Measurements from ENCODE around the gene ZNF44. TPM values are rescaled to one million over a fixed set of nuclear protein-coding genes. Genes with fewer than 3 reads are reported as not detected.
"Not testable (repeated sequence)": the region's sequence is repeated elsewhere in the genome, so short reads cannot be mapped to it uniquely, and the experiment has no call there.

The ZNF44 gene
- total RNA-seq, 1 experiment from 2014 or later: 14.1 TPM

- H3K4me3 ChIP-seq (ENCODE audit: low read length); H3K79me2 ChIP-seq (ENCODE audit: low read length); H3K9me2 ChIP-seq (replicated peaks; ENCODE audit: insufficient read depth, low read length); H3K4me1 ChIP-seq (ENCODE audit: low read length); H3K9me3 ChIP-seq (ENCODE audit: low read length); H2AFZ ChIP-seq (ENCODE audit: low read length); H4K20me1 ChIP-seq (ENCODE audit: insufficient read depth, low read depth, low read length); H3K9ac ChIP-seq (ENCODE audit: low read length); H3K4me2 ChIP-seq (ENCODE audit: low read depth, low read length, poor library complexity, severe bottlenecking); H3K27ac ChIP-seq (ENCODE audit: low read length); H3K36me3 ChIP-seq (ENCODE audit: insufficient read depth, low read length); DNase-seq; H3K27me3 ChIP-seq (ENCODE audit: low read length): not testable (repeated sequence)
These were observed 14.2 kb upstream of the ZNF44 start for GRCh38 chr19:12308891-12309290.

- Histone ChIP-seq H3K9ac (ENCODE audit: low read length) (peak overlapping the region; percentile 89), H3K9me2 (replicated peaks; ENCODE audit: insufficient read depth, low read length) (no peaks in the 10 kb centered on the region), H3K4me3 (ENCODE audit: low read length) (peak overlapping the region; percentile 89), H4K20me1 (ENCODE audit: insufficient read depth, low read depth, low read length) (no peaks in the 10 kb centered on the region), H3K4me1 (ENCODE audit: low read length) (peaks cover 11% of the 10 kb centered on the region), H3K4me2 (ENCODE audit: low read depth, low read length, poor library complexity, severe bottlenecking) (peak overlapping the region; percentile 92), H3K27me3 (ENCODE audit: low read length) (no peaks in the 10 kb centered on the region), H3K79me2 (ENCODE audit: low read length) (peaks cover 40% of the 10 kb centered on the region), H3K9me3 (ENCODE audit: low read length) (no peaks in the 10 kb centered on the region), H3K27ac (ENCODE audit: low read length) (no peak overlapping the region), H3K36me3 (ENCODE audit: insufficient read depth, low read length) (peaks cover 14% of the 10 kb centered on the region), H2AFZ (ENCODE audit: low read length) (no peak overlapping the region)
- DNase-seq: no peak
These were observed 508 bp upstream of the ZNF44 start for GRCh38 chr19:12295191-12295590.

GRCh38 chr19:12293777-12294248 lies 870 bp downstream of the ZNF44 start:
- no peaks in the 10 kb centered on the region for H3K27me3 ChIP-seq (ENCODE audit: low read length)
- DNase-seq: peak; percentile 90
- H3K36me3 ChIP-seq (ENCODE audit: insufficient read depth, low read length): peaks cover 24% of the 10 kb centered on the region
- peak overlapping the region; percentile 54 for H3K27ac ChIP-seq (ENCODE audit: low read length)
- no peaks in the 10 kb centered on the region for H3K9me2 ChIP-seq (replicated peaks; ENCODE audit: insufficient read depth, low read length)
- peaks cover 52% of the 10 kb centered on the region for H3K79me2 ChIP-seq (ENCODE audit: low read length)
- peak overlapping the region; percentile 92 for H3K4me2 ChIP-seq (ENCODE audit: low read depth, low read length, poor library complexity, severe bottlenecking)
- no peaks in the 10 kb centered on the region for H3K9me3 ChIP-seq (ENCODE audit: low read length)
- no peak overlapping the region for H2AFZ ChIP-seq (ENCODE audit: low read length)
- H3K4me3 ChIP-seq (ENCODE audit: low read length): peak overlapping the region; percentile 89
- H4K20me1 ChIP-seq (ENCODE audit: insufficient read depth, low read depth, low read length): no peaks in the 10 kb centered on the region
- H3K4me1 ChIP-seq (ENCODE audit: low read length): peaks cover 15% of the 10 kb centered on the region
- peak overlapping the region; percentile 89 for H3K9ac ChIP-seq (ENCODE audit: low read length)

GRCh38 chr19:12289790-12290065 lies 5.0 kb downstream of the ZNF44 start:
- Histone ChIP-seq H4K20me1 (ENCODE audit: insufficient read depth, low read depth, low read length) (no peaks in the 10 kb centered on the region), H3K9ac (ENCODE audit: low read length) (no peak overlapping the region), H3K36me3 (ENCODE audit: insufficient read depth, low read length) (peaks cover 47% of the 10 kb centered on the region), H3K9me3 (ENCODE audit: low read length) (peaks cover 6% of the 10 kb centered on the region), H3K79me2 (ENCODE audit: low read length) (peaks cover 84% of the 10 kb centered on the region), H2AFZ (ENCODE audit: low read length) (no peak overlapping the region), H3K4me1 (ENCODE audit: low read length) (peaks cover 11% of the 10 kb centered on the region), H3K4me2 (ENCODE audit: low read depth, low read length, poor library complexity, severe bottlenecking) (no peak overlapping the region), H3K27ac (ENCODE audit: low read length) (no peak overlapping the region), H3K27me3 (ENCODE audit: low read length) (no peaks in the 10 kb centered on the region), H3K9me2 (replicated peaks; ENCODE audit: insufficient read depth, low read length) (no peaks in the 10 kb centered on the region), H3K4me3 (ENCODE audit: low read length) (no peak overlapping the region)
- no peak for DNase-seq

GRCh38 chr19:12287958-12288500 lies 6.7 kb downstream of the ZNF44 start:
- Histone ChIP-seq H3K4me3 (ENCODE audit: low read length) (no peak overlapping the region), H3K9ac (ENCODE audit: low read length) (no peak overlapping the region), H2AFZ (ENCODE audit: low read length) (no peak overlapping the region), H3K27ac (ENCODE audit: low read length) (no peak overlapping the region), H3K27me3 (ENCODE audit: low read length) (no peaks in the 10 kb centered on the region), H3K4me2 (ENCODE audit: low read depth, low read length, poor library complexity, severe bottlenecking) (no peak overlapping the region), H4K20me1 (ENCODE audit: insufficient read depth, low read depth, low read length) (no peaks in the 10 kb centered on the region), H3K79me2 (ENCODE audit: low read length) (peaks cover 85% of the 10 kb centered on the region), H3K36me3 (ENCODE audit: insufficient read depth, low read length) (peaks cover 57% of the 10 kb centered on the region), H3K4me1 (ENCODE audit: low read length) (peaks cover 5% of the 10 kb centered on the region), H3K9me3 (ENCODE audit: low read length) (peaks cover 6% of the 10 kb centered on the region), H3K9me2 (replicated peaks; ENCODE audit: insufficient read depth, low read length) (no peaks in the 10 kb centered on the region)
- DNase-seq: no peak

GRCh38 chr19:12284631-12285030 lies 10.1 kb downstream of the ZNF44 start:
- Histone ChIP-seq H2AFZ (ENCODE audit: low read length) (no peak overlapping the region), H3K9me2 (replicated peaks; ENCODE audit: insufficient read depth, low read length) (no peaks in the 10 kb centered on the region), H3K9ac (ENCODE audit: low read length) (no peak overlapping the region), H3K4me2 (ENCODE audit: low read depth, low read length, poor library complexity, severe bottlenecking) (no peak overlapping the region), H3K27me3 (ENCODE audit: low read length) (no peaks in the 10 kb centered on the region), H3K4me3 (ENCODE audit: low read length) (no peak overlapping the region), H3K36me3 (ENCODE audit: insufficient read depth, low read length) (peaks cover 59% of the 10 kb centered on the region), H3K4me1 (ENCODE audit: low read length) (0 out of 2 replicates have a peak, but pooled peaks cover 5% of the 10 kb centered on the region), H3K79me2 (ENCODE audit: low read length) (peaks cover 86% of the 10 kb centered on the region), H4K20me1 (ENCODE audit: insufficient read depth, low read depth, low read length) (no peaks in the 10 kb centered on the region), H3K27ac (ENCODE audit: low read length) (no peak overlapping the region), H3K9me3 (ENCODE audit: low read length) (peaks cover 12% of the 10 kb centered on the region)
- no peak for DNase-seq

- DNase-seq: no peak
- H3K4me2 ChIP-seq (ENCODE audit: low read depth, low read length, poor library complexity, severe bottlenecking): no peak overlapping the region
- H3K9ac ChIP-seq (ENCODE audit: low read length): no peak overlapping the region
- no peak overlapping the region for H2AFZ ChIP-seq (ENCODE audit: low read length)
- 0 out of 2 replicates have a peak, but pooled peaks cover 5% of the 10 kb centered on the region for H3K4me1 ChIP-seq (ENCODE audit: low read length)
- no peaks in the 10 kb centered on the region for H3K27me3 ChIP-seq (ENCODE audit: low read length)
- H3K4me3 ChIP-seq (ENCODE audit: low read length): no peak overlapping the region
- no peaks in the 10 kb centered on the region for H4K20me1 ChIP-seq (ENCODE audit: insufficient read depth, low read depth, low read length)
- H3K9me3 ChIP-seq (ENCODE audit: low read length): peaks cover 14% of the 10 kb centered on the region
- peaks cover 60% of the 10 kb centered on the region for H3K36me3 ChIP-seq (ENCODE audit: insufficient read depth, low read length)
- H3K27ac ChIP-seq (ENCODE audit: low read length): no peak overlapping the region
- no peaks in the 10 kb centered on the region for H3K9me2 ChIP-seq (replicated peaks; ENCODE audit: insufficient read depth, low read length)
- H3K79me2 ChIP-seq (ENCODE audit: low read length): peaks cover 86% of the 10 kb centered on the region
These were observed 10.5 kb downstream of the ZNF44 start for GRCh38 chr19:12284226-12284625.

GRCh38 chr19:12278713-12279112 lies 16.0 kb downstream of the ZNF44 start:
- DNase-seq: no peak
- Histone ChIP-seq H3K79me2 (ENCODE audit: low read length) (peaks cover 76% of the 10 kb centered on the region), H3K27me3 (ENCODE audit: low read length) (no peaks in the 10 kb centered on the region), H3K9me2 (replicated peaks; ENCODE audit: insufficient read depth, low read length) (no peaks in the 10 kb centered on the region), H3K4me2 (ENCODE audit: low read depth, low read length, poor library complexity, severe bottlenecking) (no peak overlapping the region), H3K27ac (ENCODE audit: low read length) (no peak overlapping the region), H3K9me3 (ENCODE audit: low read length) (peaks cover 45% of the 10 kb centered on the region), H3K9ac (ENCODE audit: low read length) (no peak overlapping the region), H3K36me3 (ENCODE audit: insufficient read depth, low read length) (peaks cover 71% of the 10 kb centered on the region), H4K20me1 (ENCODE audit: insufficient read depth, low read depth, low read length) (no peaks in the 10 kb centered on the region), H3K4me1 (ENCODE audit: low read length) (no peaks in the 10 kb centered on the region), H3K4me3 (ENCODE audit: low read length) (no peak overlapping the region), H2AFZ (ENCODE audit: low read length) (no peak overlapping the region)

Data from Karpas-422 (cell line).